WTC11 (cell line): ENCODE data around the gene MANF. TPM values are rescaled to one million over a fixed set of nuclear protein-coding genes. Genes with fewer than 3 reads are reported as not detected.
A peak's percentile ranks its signal among the peaks of the same experiment; 100 is the strongest.

Experiments
- ATAC-seq: fragments of 200-7000 bp; cut with Tn5 transposase; 2 replicates; pipeline ENCODE4 v1.10.0; 2021; ENCODE audit warnings: mild to moderate bottlenecking, moderate library complexity
- CTCF ChIA-PET: fragments of 300-600 bp; sonication (Branson Sonifier 250); formaldehyde crosslinking; loops from one replicate; lab custom pipeline; 2021; ENCODE audit warnings: antibody characterized with exemption; lab: Charles Lee
- POLR2A ChIA-PET: fragments of 350-600 bp; sonication (Branson Sonifier 250); formaldehyde crosslinking; loops from one replicate; lab custom pipeline; 2021; ENCODE audit warnings: antibody characterized with exemption; lab: Charles Lee
- DNase-seq: peaks from one replicate; pipeline ENCODE4 v3.0.0; 2021; ENCODE audit warnings: low spot score
- H3K27ac Mint-ChIP-seq: 2 replicates; pipeline ENCODE4 v1.8.0; 2021; ENCODE audit warnings: mixed read lengths
- H3K27me3 Mint-ChIP-seq: 2 replicates; pipeline ENCODE4 v1.8.0; 2021; ENCODE audit warnings: low read depth, mild to moderate bottlenecking, moderate library complexity, mixed read lengths
- H3K36me3 Mint-ChIP-seq: 2 replicates; pipeline ENCODE4 v1.8.0; 2021; ENCODE audit warnings: mixed read lengths
- H3K4me1 Mint-ChIP-seq: 2 replicates; pipeline ENCODE4 v1.8.0; 2022; ENCODE audit warnings: mixed read lengths
- H3K4me3 Mint-ChIP-seq: 2 replicates; pipeline ENCODE4 v1.8.0; 2021; ENCODE audit warnings: mild to moderate bottlenecking, moderate library complexity, mixed read lengths
- H3K9me3 Mint-ChIP-seq: 2 replicates; pipeline ENCODE4 v1.8.0; 2021; ENCODE audit warnings: mixed read lengths
- AFF4 ChIP-seq: sonication (generic); formaldehyde crosslinking; IDR thresholded peaks from 2 replicates; pipeline ENCODE4 v1.8.1; 2023; ENCODE audit warnings: mild to moderate bottlenecking, missing genetic modification reagents, borderline replicate concordance
- ARID4B ChIP-seq: sonication (generic); formaldehyde crosslinking; IDR thresholded peaks from 2 replicates; pipeline ENCODE4 v1.8.0; 2023; ENCODE audit warnings: missing genetic modification reagents, mild to moderate bottlenecking, borderline replicate concordance
- ATF1 ChIP-seq: sonication (generic); formaldehyde crosslinking; IDR thresholded peaks from 2 replicates; pipeline ENCODE4 v1.8.1; 2023; ENCODE audit warnings: mild to moderate bottlenecking, moderate library complexity, missing genetic modification reagents
- CBFB ChIP-seq: sonication (generic); formaldehyde crosslinking; IDR thresholded peaks from 2 replicates; pipeline ENCODE4 v1.8.1; 2022; ENCODE audit warnings: mild to moderate bottlenecking, low read depth, missing genetic modification reagents
- CREB1 ChIP-seq: sonication (generic); formaldehyde crosslinking; IDR thresholded peaks from 2 replicates; pipeline ENCODE4 v1.8.0; 2023; ENCODE audit warnings: mild to moderate bottlenecking, missing genetic modification reagents
- ELF4 ChIP-seq: sonication (generic); formaldehyde crosslinking; IDR thresholded peaks from 2 replicates; pipeline ENCODE4 v1.8.1; 2022; ENCODE audit warnings: low read depth, mild to moderate bottlenecking, moderate library complexity, missing genetic modification reagents
- FOXJ3 ChIP-seq: sonication (generic); formaldehyde crosslinking; IDR thresholded peaks from 2 replicates; pipeline ENCODE4 v1.9.0; 2021; ENCODE audit warnings: missing genetic modification reagents, mild to moderate bottlenecking, borderline replicate concordance
- FOXK1 ChIP-seq: sonication (generic); formaldehyde crosslinking; IDR thresholded peaks from 2 replicates; pipeline ENCODE4 v1.8.0; 2022; ENCODE audit warnings: mild to moderate bottlenecking, moderate library complexity, missing genetic modification reagents
- NR1H2 ChIP-seq: sonication (generic); formaldehyde crosslinking; IDR thresholded peaks from 2 replicates; pipeline ENCODE4 v1.9.0; 2021; ENCODE audit warnings: mild to moderate bottlenecking, moderate library complexity, missing genetic modification reagents
- NR2C2 ChIP-seq: sonication (generic); formaldehyde crosslinking; IDR thresholded peaks from 2 replicates; pipeline ENCODE4 v1.8.0; 2022; ENCODE audit warnings: mild to moderate bottlenecking, missing genetic modification reagents
- PRDM15 ChIP-seq: sonication (generic); formaldehyde crosslinking; IDR thresholded peaks from 2 replicates; pipeline ENCODE4 v1.8.0; 2022; ENCODE audit warnings: missing genetic modification reagents
- RORB ChIP-seq: fragments of 250-450 bp; sonication (Bioruptor Pico); IDR thresholded peaks from 2 replicates; pipeline ENCODE4 v1.9.0; 2021; ENCODE audit warnings: mild to moderate bottlenecking
- ZBTB43 ChIP-seq: sonication (generic); formaldehyde crosslinking; IDR thresholded peaks from 2 replicates; pipeline ENCODE4 v1.8.1; 2023; ENCODE audit warnings: mild to moderate bottlenecking, missing genetic modification reagents
- ZNF232 ChIP-seq: sonication (generic); formaldehyde crosslinking; IDR thresholded peaks from 2 replicates; pipeline ENCODE4 v1.8.0; 2022; ENCODE audit warnings: mild to moderate bottlenecking, missing genetic modification reagents
- ZNF263 ChIP-seq: sonication (generic); formaldehyde crosslinking; IDR thresholded peaks from 2 replicates; pipeline ENCODE4 v1.8.1; 2022; ENCODE audit warnings: low read depth, mild to moderate bottlenecking, moderate library complexity, missing genetic modification reagents
- ZNF532 ChIP-seq: fragments of 250-450 bp; sonication (Bioruptor Pico); IDR thresholded peaks from 2 replicates; pipeline ENCODE4 v1.9.0; 2021; ENCODE audit warnings: mild to moderate bottlenecking, borderline replicate concordance
- total RNA-seq: library from RNA; stranded (reverse); gene quantifications from 3 replicates; pipeline ENCODE4 v1.2.3, GENCODE V29; 2021

MANF gene
- total RNA-seq, 1 experiment from 2014 or later: 121 TPM

GRCh38 chr3:51382076-51382745, 2.9 kb upstream of the MANF start (continued):
- TF ChIP-seq ARID4B (CRISPR knock-in tag) (no peak), ZNF232 (no peak), CREB1 (CRISPR knock-in tag) (no peak), NR2C2 (no peak), ZNF532 (no peak), RORB (no peak), NR1H2 (CRISPR knock-in tag) (no peak)

GRCh38 chr3:51382947-51383578, 2.0 kb upstream of the MANF start:
- ChIA-PET CTCF (interaction anchor here (1.3 to 2.2 kb wide), 4 partner anchors 11 to 767 kb away, joined by 3 to 8 read pairs (median 6); no protein-coding TSS in a partner anchor), POLR2A (interaction anchor here (0.6 kb wide), 1 partner anchor 794 kb away, joined by 6 read pairs; no protein-coding TSS in a partner anchor)
- no peaks in the 10 kb centered on the region for H3K9me3 Mint-ChIP-seq
- peak overlapping the region; percentile 92 for H3K4me3 Mint-ChIP-seq
- H3K27me3 Mint-ChIP-seq: no peaks in the 10 kb centered on the region
- TF ChIP-seq ATF1 (no peak), AFF4 (CRISPR knock-in tag) (no peak), ELF4 (CRISPR knock-in tag) (no peak), ZNF263 (no peak), FOXK1 (CRISPR knock-in tag) (no peak), CBFB (no peak), ZBTB43 (CRISPR knock-in tag) (no peak), PRDM15 (CRISPR knock-in tag) (no peak), FOXJ3 (CRISPR knock-in tag) (no peak)
- H3K27ac Mint-ChIP-seq: peak overlapping the region; percentile 85; the same call in 1 of the 2 replicates
- peaks cover 24% of the 10 kb centered on the region for H3K36me3 Mint-ChIP-seq
- ATAC-seq (no peak), DNase-seq (no peak)
- peaks cover 35% of the 10 kb centered on the region for H3K4me1 Mint-ChIP-seq
